NT2/D1 (cell line): Measurements from ENCODE around the gene NOSIP.

Experiments
- SUZ12 ChIP-seq: IDR thresholded peaks from 2 replicates; pipeline ENCODE4 v1.6.1; 2011; ENCODE audit not compliant: insufficient read length, insufficient read depth; ENCODE audit errors: extremely low read depth
- YY1 ChIP-seq: IDR thresholded peaks from 2 replicates; pipeline ENCODE4 v1.6.1; 2011; ENCODE audit not compliant: insufficient read length, insufficient read depth
- ZNF274 ChIP-seq: IDR thresholded peaks from 2 replicates; pipeline ENCODE4 v1.6.1; 2011; ENCODE audit warnings: mild to moderate bottlenecking, low read depth, low read length

DNA sequence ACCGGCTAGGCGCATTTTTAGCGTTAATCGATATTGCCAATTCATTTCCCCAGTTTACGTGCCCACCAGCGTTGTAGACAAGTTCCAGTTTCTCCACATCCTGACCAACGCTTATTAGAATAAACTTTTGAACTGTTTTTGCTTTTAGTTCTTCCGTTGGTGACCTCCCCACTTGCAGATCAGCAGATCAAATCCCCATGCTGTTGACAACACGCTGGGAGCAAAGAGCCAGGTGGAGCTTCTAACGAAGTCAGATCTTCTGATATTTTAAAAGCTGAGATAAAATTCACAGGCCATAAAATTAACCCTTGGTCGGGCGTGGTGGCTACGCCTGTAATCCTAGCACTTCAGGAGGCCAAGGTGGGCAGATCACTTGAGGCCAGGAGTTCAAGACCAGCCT is 31.3 kb downstream of the NOSIP start:
- TF ChIP-seq SUZ12 (no peak), YY1 (no peak), ZNF274 (no peak)
